GM18873 (cell line): ENCODE results near the gene RPTN.

ENCODE experiments used
- ATAC-seq: cut with Tn5 transposase; IDR thresholded peaks from one replicate; pipeline ENCODE4 v1.9.1; 2021; ENCODE audit warnings: mild to moderate bottlenecking, moderate library complexity, moderate number of reproducible peaks; ENCODE audit not compliant: unreplicated experiment, low FRiP score

RPTN gene

DNA sequence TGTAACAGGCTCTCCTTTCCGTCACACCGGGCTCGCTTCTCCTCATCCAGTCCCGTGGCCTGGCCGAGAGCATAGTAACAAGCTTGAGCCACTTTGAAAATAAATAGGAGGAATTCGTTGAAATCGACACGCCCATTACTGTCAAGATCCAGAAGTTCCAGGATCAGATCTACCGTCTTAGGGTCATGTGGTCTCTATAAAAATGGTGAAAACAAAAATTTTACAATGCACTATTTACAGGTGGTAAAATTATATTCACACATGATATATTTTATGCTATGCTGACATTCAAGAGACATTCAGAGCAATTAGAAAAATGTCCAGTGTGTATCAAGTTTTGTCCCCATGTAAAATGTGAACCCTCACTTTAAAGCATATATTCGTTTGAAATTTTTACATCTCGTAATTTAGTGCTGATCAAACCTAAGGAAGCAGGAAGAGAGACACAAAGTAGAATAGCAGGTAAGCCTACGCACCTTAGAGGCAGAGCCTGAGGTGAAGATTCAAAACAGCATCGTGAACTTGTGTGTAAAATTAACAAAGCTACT is 46.1 kb downstream of the RPTN start:
- no peak for ATAC-seq

DNA sequence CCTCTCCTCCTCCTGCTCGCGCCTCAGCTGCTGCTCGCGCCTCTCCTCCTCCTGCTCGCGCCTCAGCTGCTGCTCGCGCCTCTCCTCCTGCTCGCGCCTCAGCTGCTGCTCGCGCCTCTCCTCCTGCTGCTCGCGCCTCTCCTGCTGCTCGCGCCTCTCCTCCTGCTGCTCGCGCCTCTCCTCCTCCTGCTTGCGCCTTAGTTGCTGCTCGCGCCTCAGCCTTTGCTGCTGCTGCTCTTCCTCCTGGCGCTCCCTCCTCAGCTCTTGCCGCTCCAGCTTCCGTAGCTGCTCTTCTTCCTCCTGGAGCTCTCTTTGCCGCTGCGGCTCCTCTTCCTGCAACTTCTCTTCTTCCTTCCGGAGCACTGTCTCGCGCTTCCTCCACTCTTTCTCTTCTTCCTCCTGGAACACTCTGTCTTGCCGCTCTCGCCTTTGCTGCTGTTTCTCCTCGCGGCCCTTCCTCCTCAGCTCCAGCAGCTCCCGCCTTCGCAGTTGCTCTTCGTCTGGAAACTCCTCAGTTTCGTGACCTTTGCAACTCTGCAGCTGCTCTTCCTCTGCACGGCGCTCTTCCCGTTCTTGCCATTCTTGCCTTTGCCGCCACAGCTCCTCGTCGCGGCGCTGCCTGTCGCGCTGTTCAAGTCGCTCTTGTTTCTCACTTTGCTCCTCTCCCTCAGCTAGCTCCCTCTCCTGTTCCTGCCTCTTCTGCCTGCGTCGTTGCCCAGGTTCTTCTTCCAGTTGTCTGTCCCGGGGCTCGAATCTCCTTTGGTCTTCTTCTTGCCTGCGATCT is 46.7 kb downstream of the RPTN start:
- no peak for ATAC-seq

DNA sequence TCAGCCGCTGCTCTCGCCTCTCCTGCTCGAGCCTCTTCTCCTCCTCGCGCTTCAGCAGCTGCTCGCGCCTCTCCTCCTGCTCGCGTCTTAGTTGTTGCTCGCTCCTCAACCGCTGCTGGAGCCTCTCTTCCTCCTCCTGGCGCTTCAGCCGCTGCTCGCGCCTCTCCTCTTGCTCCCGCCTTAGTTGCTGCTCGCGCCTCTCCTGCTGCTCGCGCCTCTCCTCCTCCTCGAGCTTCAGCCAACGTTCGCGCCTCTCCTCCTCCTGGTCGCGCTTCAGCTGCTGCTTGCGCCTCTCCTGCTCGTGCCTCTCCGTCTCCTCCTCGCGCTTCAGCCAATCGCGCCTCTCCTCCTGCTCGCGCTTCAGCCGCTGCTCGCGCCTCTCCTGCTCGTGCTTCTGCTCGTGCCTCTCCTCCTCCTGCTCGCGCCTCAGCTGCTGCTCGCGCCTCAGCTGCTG is 47.5 kb downstream of the RPTN start:
- no peak for ATAC-seq

DNA sequence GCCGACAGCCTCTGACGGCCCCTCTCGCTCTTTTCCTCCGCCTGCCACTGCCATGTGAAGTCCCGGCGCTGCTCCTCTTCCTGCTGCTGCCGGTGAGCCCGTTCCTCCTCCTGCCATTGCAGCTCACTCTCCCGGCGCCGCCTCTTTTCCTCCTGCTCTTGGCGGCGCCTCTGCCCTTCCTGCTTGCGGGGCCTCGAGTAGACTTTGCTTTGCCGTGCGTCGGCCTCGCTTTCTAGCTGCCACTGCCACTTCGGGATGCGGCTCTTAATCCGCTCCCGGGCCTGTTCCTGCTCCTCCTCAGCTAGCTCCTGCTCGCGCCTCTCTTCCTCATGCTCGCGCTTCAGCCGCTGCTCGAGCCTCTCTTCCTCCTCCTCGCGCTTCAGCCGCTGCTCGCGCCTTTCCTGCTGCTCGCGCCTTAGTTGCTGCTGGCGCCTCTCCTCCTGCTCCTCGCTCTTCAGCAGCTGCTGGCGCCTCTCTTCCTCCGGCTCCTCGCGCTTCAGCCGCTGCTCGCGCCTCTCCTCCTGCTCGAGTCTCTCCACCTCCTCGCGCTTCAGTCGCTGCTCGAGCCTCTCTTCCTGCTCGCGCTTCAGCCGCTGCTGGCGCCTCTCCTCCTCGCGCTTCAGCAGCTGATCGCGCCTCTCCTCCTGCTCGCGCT is 48.0 kb downstream of the RPTN start:
- ATAC-seq = no peak

DNA sequence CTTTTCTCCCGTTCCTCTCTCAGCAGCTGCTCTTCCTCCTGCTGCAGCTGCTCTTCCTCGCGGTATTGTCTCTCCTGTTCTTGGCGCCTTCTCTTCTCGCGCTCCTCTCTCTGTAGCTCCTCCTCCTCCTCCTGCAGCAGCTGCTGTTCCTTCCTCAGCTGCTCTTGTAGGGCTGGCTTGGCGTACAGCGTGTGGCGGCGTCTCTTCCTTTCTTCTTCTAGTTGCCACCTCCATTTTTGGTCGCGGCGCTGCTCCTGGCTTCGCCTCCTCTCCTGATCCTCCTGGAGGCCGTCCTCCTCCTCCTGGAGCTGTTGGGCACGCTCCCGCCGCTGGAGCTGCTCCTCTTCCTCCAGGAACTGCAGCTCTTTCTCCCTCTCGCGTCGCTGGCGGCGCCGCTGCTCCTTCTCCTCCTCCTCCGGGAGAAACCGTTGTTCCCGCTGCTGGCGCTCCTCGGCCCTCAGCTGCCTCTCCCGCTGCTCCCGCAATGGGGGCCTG is 48.6 kb downstream of the RPTN start:
- no peak for ATAC-seq

DNA sequence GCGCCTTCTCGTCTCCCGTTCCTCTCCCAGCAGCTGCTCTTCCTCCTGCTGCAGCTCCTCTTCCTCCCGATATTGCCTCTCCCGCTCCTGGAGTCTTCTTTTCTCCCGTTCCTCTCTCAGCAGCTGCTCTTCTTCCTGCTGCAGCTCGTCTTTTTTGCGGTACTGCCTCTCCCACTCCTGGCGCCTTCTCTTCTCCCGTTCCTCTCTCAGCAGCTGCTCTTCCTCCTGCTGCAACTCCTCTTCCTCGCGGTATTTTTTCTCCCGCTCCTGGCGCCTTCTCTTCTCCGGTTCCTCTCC is 49.1 kb downstream of the RPTN start:
- no peak for ATAC-seq

DNA sequence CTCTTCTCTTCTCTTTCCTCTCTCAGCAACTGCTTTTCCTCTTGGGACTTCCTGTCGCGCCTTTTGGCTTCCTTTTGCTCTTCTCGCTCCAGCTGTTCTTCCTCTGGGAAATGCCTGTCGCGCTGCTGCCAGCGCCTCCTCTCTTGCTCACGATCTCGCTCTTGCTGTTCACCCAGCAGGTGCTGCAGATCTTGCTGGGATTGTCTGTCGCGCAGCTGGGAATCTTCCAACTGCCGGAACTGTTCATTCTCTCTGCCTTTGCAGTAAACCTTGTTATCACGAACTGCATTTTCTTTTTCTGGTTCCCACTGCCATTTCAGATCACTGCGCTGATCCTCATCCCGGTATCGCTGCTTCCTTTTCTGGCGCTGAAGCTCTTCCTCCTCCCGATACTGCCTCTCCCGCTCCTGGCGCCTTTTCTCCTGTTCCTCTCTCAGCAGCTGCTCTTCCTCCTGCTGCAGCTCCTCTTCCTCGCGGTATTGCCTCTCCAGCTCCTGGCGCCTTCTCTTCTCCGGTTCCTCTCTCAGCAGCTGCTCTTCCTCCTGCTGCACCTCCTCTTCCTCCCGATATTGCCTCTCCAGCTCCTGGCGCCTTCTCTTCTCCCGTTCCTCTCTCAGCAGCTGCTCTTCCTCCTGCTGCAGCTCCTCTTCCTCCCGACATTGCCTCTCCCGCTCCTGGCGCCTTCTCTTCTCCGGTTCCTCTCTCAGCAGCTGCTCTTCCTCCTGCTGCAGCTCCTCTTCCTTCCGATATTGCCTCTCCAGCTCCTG is 49.6 kb downstream of the RPTN start:
- no peak for ATAC-seq

DNA sequence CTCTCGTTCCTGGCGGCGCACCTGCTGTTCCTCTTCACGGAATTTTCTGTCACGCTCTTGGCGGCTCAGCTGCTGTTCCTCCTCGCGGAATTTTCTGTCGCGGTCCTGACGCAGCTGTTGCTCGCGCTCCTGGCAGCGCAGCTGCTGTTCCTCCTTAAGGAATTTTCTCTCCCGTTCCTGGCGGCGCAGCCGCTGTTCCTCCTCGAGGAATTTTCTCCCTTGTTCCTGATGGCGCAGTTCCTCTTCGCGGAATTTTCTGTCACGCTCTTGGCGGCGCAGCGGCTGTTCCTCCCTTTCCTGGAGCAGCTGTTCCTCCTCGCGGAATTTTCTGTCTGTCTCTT is 50.2 kb downstream of the RPTN start:
- no peak for ATAC-seq

DNA sequence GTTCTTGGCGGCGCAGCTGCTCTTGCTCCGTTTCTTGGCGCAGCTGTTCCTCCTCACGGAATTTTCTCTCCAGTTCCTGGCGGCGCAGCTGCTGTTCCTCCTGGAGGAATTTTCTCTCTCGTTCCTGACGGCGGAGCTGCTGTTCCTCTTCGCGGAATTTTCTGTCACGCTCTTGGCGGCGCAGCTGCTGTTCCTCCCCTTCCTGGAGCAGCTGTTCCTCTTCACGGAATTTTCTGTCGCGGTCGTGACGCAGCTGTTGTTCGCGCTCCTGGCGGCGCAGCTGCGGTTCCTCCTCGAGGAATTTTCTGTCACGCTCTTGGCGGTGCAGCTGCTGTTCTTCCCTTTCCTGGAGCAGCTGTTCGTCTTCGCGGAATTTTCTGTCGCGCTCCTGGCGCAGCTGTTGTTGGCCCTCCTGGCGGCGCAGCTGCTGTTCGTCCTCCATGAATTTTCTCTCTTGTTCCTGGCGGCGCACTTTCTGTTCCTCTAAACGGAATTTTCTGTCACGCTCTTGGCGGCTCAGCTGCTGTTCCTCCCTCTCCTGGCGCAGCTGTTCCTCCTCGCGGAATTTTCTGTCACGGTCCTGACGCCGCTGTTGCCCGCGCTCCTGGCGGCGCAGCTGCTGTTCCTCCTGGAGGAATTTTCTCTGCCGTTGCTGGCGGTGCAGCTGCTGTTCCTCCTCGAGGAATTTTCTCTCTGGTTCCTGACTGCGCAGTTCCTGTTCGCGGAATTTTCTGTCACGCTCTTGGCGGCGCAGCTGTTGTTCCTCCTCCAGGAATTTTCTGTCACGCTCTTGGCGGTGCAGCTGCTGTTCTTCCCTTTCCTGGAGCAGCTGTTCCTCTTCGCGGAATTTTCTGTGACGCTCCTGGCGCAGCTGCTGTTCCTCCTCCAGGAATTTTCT is 50.8 kb downstream of the RPTN start:
- ATAC-seq = no peak

DNA sequence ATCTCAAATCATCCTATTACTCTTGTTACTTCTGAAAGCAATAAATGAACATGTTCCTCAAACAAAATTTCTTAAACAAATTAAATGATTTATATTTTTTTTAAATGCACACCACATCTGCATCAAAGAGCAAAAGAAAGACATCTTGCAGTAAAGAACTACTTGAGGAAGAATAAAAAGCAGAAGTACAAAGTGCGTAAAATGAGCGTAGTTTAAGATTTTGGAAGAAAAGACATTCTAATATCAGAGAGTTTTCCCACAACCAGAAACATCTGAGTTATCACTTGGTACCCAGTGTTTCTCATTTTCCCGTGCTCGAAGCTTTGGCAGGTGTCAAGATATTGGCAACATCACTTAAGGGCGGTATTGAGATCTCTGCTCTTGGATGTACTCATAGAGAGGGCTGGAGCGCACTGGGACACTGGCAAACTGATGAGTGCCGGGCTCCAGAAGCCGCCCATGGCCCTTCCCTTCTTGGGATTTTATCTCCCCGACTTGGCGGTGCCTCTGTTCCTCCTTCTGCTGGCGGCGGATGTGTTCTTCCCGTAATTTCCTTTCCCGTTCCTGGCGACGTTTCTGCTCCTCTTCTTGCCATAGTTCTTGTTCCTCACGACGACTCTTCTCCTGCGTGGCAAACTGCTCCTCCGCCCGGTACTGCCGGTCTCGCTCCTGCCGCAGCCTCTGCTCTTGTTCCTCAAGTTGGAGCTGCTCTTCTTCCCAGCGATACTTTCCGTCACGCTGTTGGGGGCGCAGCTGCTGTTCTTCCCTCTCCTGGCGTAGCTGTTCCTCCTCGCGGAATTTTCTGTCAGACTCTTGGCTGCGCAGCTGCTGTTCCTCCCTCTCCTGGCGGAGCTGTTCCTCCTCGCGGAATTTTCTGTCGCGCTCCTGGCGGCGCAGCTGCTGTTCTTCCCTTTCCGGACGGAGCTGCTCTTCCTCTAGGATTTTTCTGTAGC is 51.7 kb downstream of the RPTN start:
- ATAC-seq = no peak

DNA sequence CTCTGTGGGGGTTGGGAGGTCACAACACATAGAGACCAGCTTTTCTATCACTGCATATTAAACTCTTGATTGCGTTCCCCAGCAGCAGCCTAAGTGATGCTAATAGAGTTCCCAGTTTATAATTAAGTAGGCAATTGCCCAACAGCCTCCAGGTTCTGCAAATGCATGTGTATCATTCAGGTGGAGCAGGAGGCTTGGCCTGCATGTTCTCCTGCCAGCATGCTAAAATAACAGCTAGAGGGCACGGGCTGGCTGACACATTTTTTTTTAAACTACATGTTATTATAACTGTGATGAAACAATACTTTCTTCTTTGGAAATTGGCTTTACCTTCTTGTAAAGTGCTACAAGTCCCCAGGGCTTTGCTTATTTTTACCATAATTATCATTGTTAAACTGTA is 54.2 kb downstream of the RPTN start:
- ATAC-seq = no peak
